H1 (cell line): ENCODE measurements around the gene HARS1. TPM values are rescaled to one million over a fixed set of nuclear protein-coding genes. Genes with fewer than 3 reads are reported as not detected.
"Not testable (repeated sequence)": the region's sequence is repeated elsewhere in the genome, so short reads cannot be mapped to it uniquely, and the experiment has no call there.

Experiments used
- CTCF ChIA-PET: fragments of 300-600 bp; sonication (Branson Sonifier 250); formaldehyde crosslinking; loops from one replicate; lab custom pipeline; 2021; ENCODE audit not compliant: partially characterized antibody; lab: Charles Lee
- POLR2A ChIA-PET: fragments of 300-600 bp; sonication (Branson Sonifier 250); formaldehyde crosslinking; loops from one replicate; lab custom pipeline; 2021; ENCODE audit warnings: inconsistent platforms; ENCODE audit not compliant: partially characterized antibody; lab: Charles Lee
- DNase-seq, 2 experiments: peaks; one replicate each; pipeline versions ENCODE4 v3.0.0 to v3.0.0-alpha.2; 2010 to 2022; ENCODE audit warnings: low spot score in 2 of 2, low read depth in 1 of 2, mixed read lengths in 1 of 2
- FAIRE-seq: peaks from 2 replicates; lab custom pipeline; 2011; peaks lifted over from hg19 to GRCh38; lab: Jason Lieb, UNC
- H2AFZ ChIP-seq: 2 replicates; pipeline ENCODE4 v1.8.1; 2012; ENCODE audit warnings: low read length, inconsistent platforms
- H2AK5ac ChIP-seq: 2 replicates; pipeline ENCODE4 v1.6.1; 2013; ENCODE audit warnings: low read depth, low read length
- H2BK120ac ChIP-seq: replicated peaks from 2 replicates; pipeline ENCODE3; 2013; ENCODE audit warnings: low read depth, low read length, inconsistent platforms
- H2BK12ac ChIP-seq: 2 replicates; pipeline ENCODE4 v1.6.1; 2013; ENCODE audit warnings: low read depth, low read length
- H2BK15ac ChIP-seq: 2 replicates; pipeline ENCODE4 v1.6.1; 2013; ENCODE audit warnings: low read length
- H2BK20ac ChIP-seq: 2 replicates; pipeline ENCODE4 v1.6.1; 2013; ENCODE audit warnings: low read length
- H2BK5ac ChIP-seq: 2 replicates; pipeline ENCODE4 v1.6.1; 2013; ENCODE audit warnings: low read depth, low read length
- H3K14ac ChIP-seq: 2 replicates; pipeline ENCODE4 v1.6.1; 2013; ENCODE audit warnings: inconsistent platforms; ENCODE audit not compliant: insufficient read length
- H3K18ac ChIP-seq: 2 replicates; pipeline ENCODE4 v1.6.1; 2013; ENCODE audit warnings: low read length; ENCODE audit errors: extremely low read depth
- H3K23ac ChIP-seq: 2 replicates; pipeline ENCODE4 v1.6.1; 2013; ENCODE audit warnings: inconsistent platforms; ENCODE audit not compliant: insufficient read length
- H3K23me2 ChIP-seq: 2 replicates; pipeline ENCODE4 v1.6.1; 2013; ENCODE audit warnings: low read depth, low read length
- H3K27ac ChIP-seq: 2 replicates; pipeline ENCODE4 v1.6.1; 2011; ENCODE audit warnings: low read depth, low read length, inconsistent platforms
- H3K27me3 ChIP-seq, 4 experiments: replicated peaks in 1 of 4; 1 replicate in 1 of 4; 2 replicates in 3 of 4; pipeline versions ENCODE4 v1.6.1 to v1.8.1; 2011 to 2013; ENCODE audit warnings: low read length in 3 of 4, mild to moderate bottlenecking in 3 of 4, inconsistent platforms in 2 of 4, mixed read lengths in 2 of 4, moderate library complexity in 1 of 4; ENCODE audit not compliant: control insufficient read depth in 3 of 4, insufficient read depth in 3 of 4; ENCODE audit errors: extremely low read depth in 1 of 4
- H3K36me3 ChIP-seq, 4 experiments: 2 replicates each; pipeline versions ENCODE4 v1.6.1 to v1.8.1; 2011 to 2013; ENCODE audit warnings: mild to moderate bottlenecking in 4 of 4, low read length in 3 of 4, moderate library complexity in 2 of 4, control low read depth in 1 of 4, inconsistent platforms in 1 of 4; ENCODE audit not compliant: insufficient read depth in 4 of 4, control insufficient read depth in 2 of 4
- H3K4ac ChIP-seq: replicated peaks from 2 replicates; pipeline ENCODE3; 2013; ENCODE audit warnings: low read length, low read depth, mixed read lengths, inconsistent platforms; ENCODE audit not compliant: insufficient read length
- H3K4me1 ChIP-seq, 4 experiments: replicated peaks in 1 of 4; 1 replicate in 1 of 4; 2 replicates in 3 of 4; pipeline versions ENCODE4 v1.6.1 to v1.8.1; 2011 to 2013; ENCODE audit warnings: low read length in 3 of 4, inconsistent platforms in 2 of 4, mixed read lengths in 1 of 4; ENCODE audit not compliant: insufficient read depth in 4 of 4, control insufficient read depth in 3 of 4
- H3K4me2 ChIP-seq, 2 experiments: 2 replicates each; pipeline versions ENCODE4 v1.6.1 to v1.8.1; 2011 to 2013; ENCODE audit warnings: low read depth in 2 of 2, low read length in 2 of 2, control low read depth in 1 of 2, inconsistent platforms in 1 of 2, mild to moderate bottlenecking in 1 of 2; ENCODE audit not compliant: insufficient read depth in 1 of 2
- H3K4me3 ChIP-seq, 4 experiments: fragments of 200-600, 300-600 bp in 1 of 4; sonication (generic), shearing (Covaris generic), sonication (Bioruptor Twin) in 1 of 4; 2 replicates each; pipeline versions ENCODE4 v1.5.1 to v1.8.1; 2011 to 2016; ENCODE audit warnings: low read length in 4 of 4, low read depth in 3 of 4, control low read depth in 2 of 4, inconsistent platforms in 2 of 4, mild to moderate bottlenecking in 2 of 4, mixed read lengths in 1 of 4, moderate library complexity in 1 of 4; ENCODE audit not compliant: insufficient read depth in 2 of 4; ENCODE audit errors: extremely low read depth in 1 of 4
- H3K56ac ChIP-seq: replicated peaks from 2 replicates; pipeline ENCODE3; 2013; ENCODE audit warnings: low read depth, mild to moderate bottlenecking, mixed read lengths, low read length, inconsistent platforms; ENCODE audit not compliant: insufficient read length
- H3K79me1 ChIP-seq: 2 replicates; pipeline ENCODE4 v1.6.1; 2013; ENCODE audit warnings: low read depth, low read length, control low read depth
- H3K79me2 ChIP-seq, 2 experiments: 2 replicates each; pipeline versions ENCODE4 v1.6.1 to v1.8.1; 2012 to 2013; ENCODE audit warnings: low read length in 2 of 2, mild to moderate bottlenecking in 2 of 2, inconsistent platforms in 1 of 2; ENCODE audit not compliant: insufficient read depth in 2 of 2, control insufficient read depth in 1 of 2
- H3K9ac ChIP-seq, 4 experiments: replicated peaks in 1 of 4; 1 replicate in 1 of 4; 2 replicates in 3 of 4; pipeline versions ENCODE4 v1.6.1 to v1.8.1; 2011 to 2013; ENCODE audit warnings: low read depth in 3 of 4, low read length in 3 of 4, control low read depth in 2 of 4, mild to moderate bottlenecking in 2 of 4, moderate library complexity in 2 of 4, inconsistent platforms in 1 of 4; ENCODE audit errors: extremely low read depth in 1 of 4
- H3K9me3 ChIP-seq, 2 experiments: 2 replicates each; pipeline versions ENCODE4 v1.6.1 to v1.8.1; 2012 to 2013; ENCODE audit warnings: mild to moderate bottlenecking in 2 of 2, moderate library complexity in 2 of 2, control low read depth in 1 of 2, inconsistent platforms in 1 of 2, low read depth in 1 of 2, low read length in 1 of 2, mixed read lengths in 1 of 2; ENCODE audit not compliant: insufficient read depth in 2 of 2
- H4K20me1 ChIP-seq, 2 experiments: replicated peaks in 1 of 2; 2 replicates each; pipeline versions ENCODE3 to v1.8.1; 2011 to 2013; ENCODE audit warnings: inconsistent platforms in 2 of 2, low read length in 2 of 2, mild to moderate bottlenecking in 1 of 2; ENCODE audit not compliant: insufficient read depth in 2 of 2, control insufficient read depth in 1 of 2
- H4K5ac ChIP-seq: 2 replicates; pipeline ENCODE4 v1.6.1; 2013; ENCODE audit warnings: low read length, low read depth, mixed read lengths, inconsistent platforms; ENCODE audit not compliant: insufficient read length
- H4K8ac ChIP-seq: 2 replicates; pipeline ENCODE4 v1.8.0; 2013; ENCODE audit warnings: mild to moderate bottlenecking, moderate library complexity, low read length, inconsistent platforms; ENCODE audit not compliant: insufficient read depth; ENCODE audit errors: extremely low read depth
- H4K91ac ChIP-seq: replicated peaks from 2 replicates; pipeline ENCODE3; 2013; ENCODE audit warnings: low read length, mixed read lengths, inconsistent platforms; ENCODE audit not compliant: insufficient read length
- CBX8 ChIP-seq: fragments of 300-800, 300-1000 bp; sonication (generic); IDR thresholded peaks from 2 replicates; pipeline ENCODE4 v1.7.1; 2016; ENCODE audit warnings: low read depth, low read length, borderline replicate concordance
- JUN ChIP-seq: IDR thresholded peaks from 2 replicates; pipeline ENCODE4 v1.6.1; 2011; ENCODE audit warnings: low read depth, mild to moderate bottlenecking, improper control_type of control experiment, low read length
- POLR2A ChIP-seq, 2 experiments: IDR thresholded peaks; 1 replicate in 1 of 2; 2 replicates in 1 of 2; pipeline ENCODE4 v1.6.1; 2011; ENCODE audit warnings: low read depth in 2 of 2, low read length in 2 of 2, mild to moderate bottlenecking in 2 of 2; ENCODE audit errors: control extremely low read depth in 1 of 2
- SUZ12 ChIP-seq: fragments of 200-600 bp; sonication (generic); IDR thresholded peaks from 2 replicates; pipeline ENCODE4 v1.6.1; 2012; ENCODE audit warnings: mild to moderate bottlenecking, inconsistent platforms, low read length, moderate library complexity, mixed read lengths
- WGBS, 2 experiments: shearing (Covaris generic) in 1 of 2; methylation state at CpG; one replicate each; pipeline versions ENCODE4 v1.1.6 to v1.1.7; 2013 to 2015; ENCODE audit warnings: low lambda C conversion rate in 2 of 2, mixed read lengths in 2 of 2, inconsistent platforms in 1 of 2, low coverage in 1 of 2, missing lambda C conversion rate in 1 of 2; ENCODE audit not compliant: insufficient replicate concordance in 2 of 2, insufficient coverage in 1 of 2, insufficient read length in 1 of 2; ENCODE audit errors: extremely low coverage in 1 of 2, missing lambda C conversion rate in 1 of 2; 5-methylcytosine and 5-hydroxymethylcytosine counted together
- polyA plus RNA-seq, 7 experiments: library from polyadenylated mRNA; depleted of rRNA in 3 of 7; stranded (reverse) in 5 of 7; unstranded in 2 of 7; fragments of >200 nt in 5 of 7; fragments of 200-250 nt in 2 of 7; gene quantifications; 1 replicate in 5 of 7; 2 replicates in 1 of 7; 4 replicates in 1 of 7; pipeline versions ENCODE4 v1.2.1 to v1.2.3, GENCODE V29; 2011 to 2013; ENCODE audit warnings: missing spikeins in 2 of 7, mixed read lengths in 2 of 7
- total RNA-seq: library from RNA; stranded (reverse); fragmentation: NEBNext Ultra II Directional; extraction: Animal tissue kit (Norgen Biotek cat#: 25700); gene quantifications from 2 replicates; pipeline ENCODE4 v1.2.1, GENCODE V29; 2021

HARS1 gene
- total and polyA plus RNA-seq, 2 of the 8 experiments (the other 6 are each of a cell fraction or from before 2014, with no cell fraction given) = 27.8 to 56.8 TPM

GRCh38 chr5:140710899-140711552, 19.9 kb upstream of the HARS1 start (continued):
- TF ChIP-seq POLR2A (IDR thresholded peaks at IDR 0.05; ENCODE audit: control extremely low read depth in 1 of 2, low read depth in 2 of 2, low read length in 2 of 2) = peak in 1 of 2 experiments; percentile 64; a peak in 2 of 3 replicates
- no peak for TF ChIP-seq JUN
- no peak for TF ChIP-seq SUZ12
- TF ChIP-seq CBX8 = no peak

GRCh38 chr5:140708787-140709186, 17.6 kb upstream of the HARS1 start:
- H3K4me1 ChIP-seq, H2BK5ac ChIP-seq, H3K9me3 ChIP-seq, H3K4me3 ChIP-seq, H3K56ac ChIP-seq, H2BK15ac ChIP-seq, H2BK20ac ChIP-seq, H3K9ac ChIP-seq, H4K91ac ChIP-seq, DNase-seq, H3K79me2 ChIP-seq, H3K18ac ChIP-seq, H2BK12ac ChIP-seq, FAIRE-seq, H2AK5ac ChIP-seq, H3K4ac ChIP-seq, H3K23ac ChIP-seq, H3K23me2 ChIP-seq, H3K27me3 ChIP-seq, H3K14ac ChIP-seq, H3K27ac ChIP-seq, H4K8ac ChIP-seq, H4K5ac ChIP-seq, H2BK120ac ChIP-seq, H4K20me1 ChIP-seq, H3K79me1 ChIP-seq, H2AFZ ChIP-seq, H3K4me2 ChIP-seq: not testable (repeated sequence)
- POLR2A ChIA-PET = interaction anchor here (0.6 to 3.2 kb wide), 8 partner anchors 8 to 131 kb away, joined by 3 to 16 read pairs (median 4); partner anchors contain the start of genes DND1, IK, NDUFA2 and ZMAT2
- H3K36me3 ChIP-seq = peaks cover 12 to 27% (median 24%) of the 10 kb centered on the region in 4 experiments
- CTCF ChIA-PET = interaction anchor here (0.7 to 1.5 kb wide), 4 partner anchors 11 to 371 kb away, joined by 3 to 7 read pairs (median 3); partner anchors contain the start of gene PCDHA4
- 97% methylated on average over 7 of the region's 9 CpGs; no CpG with 5 or more reads in 1 of the 2 experiments for WGBS, 2 experiments
